Smooth muscle cell (in vitro differentiated cells): ENCODE data around the gene MINPP1. TPM values are rescaled to one million over a fixed set of nuclear protein-coding genes. Genes with fewer than 3 reads are reported as not detected.
A peak's percentile ranks its signal among the peaks of the same experiment; 100 is the strongest.
"Not testable (repeated sequence)": the region's sequence is repeated elsewhere in the genome, so short reads cannot be mapped to it uniquely, and the experiment has no call there.

ENCODE experiments used
- DNase-seq: peaks from one replicate; lab custom pipeline; 2025; ENCODE audit not compliant: unreplicated experiment; lab: John Stamatoyannopoulos, UW
- H2AFZ ChIP-seq: fragments of 200-600 bp; sonication (generic); 2 replicates; pipeline ENCODE4 v1.6.0; 2016; ENCODE audit warnings: antibody characterized with exemption, low read depth, mild to moderate bottlenecking
- H3F3A ChIP-seq: fragments of 200-600 bp; sonication (generic); 2 replicates; pipeline ENCODE4 v1.6.0; 2017; ENCODE audit warnings: antibody characterized with exemption, low read depth
- H3K27ac ChIP-seq: fragments of 200-600 bp; sonication (generic); 2 replicates; pipeline ENCODE4 v1.5.1; 2016; ENCODE audit warnings: low read depth, mild to moderate bottlenecking
- H3K27me3 ChIP-seq: fragments of 200-600 bp; sonication (generic); 2 replicates; pipeline ENCODE4 v1.6.1; 2016; ENCODE audit warnings: low read depth, mild to moderate bottlenecking
- H3K36me3 ChIP-seq: fragments of 200-600 bp; sonication (generic); 2 replicates; pipeline ENCODE4 v1.5.1; 2016; ENCODE audit warnings: low read depth
- H3K4me1 ChIP-seq: fragments of 200-600 bp; sonication (generic); 2 replicates; pipeline ENCODE4 v1.5.1; 2016; ENCODE audit warnings: low read depth
- H3K4me2 ChIP-seq: fragments of 200-600 bp; sonication (generic); 2 replicates; pipeline ENCODE4 v1.6.0; 2016; ENCODE audit warnings: mild to moderate bottlenecking
- H3K4me3 ChIP-seq: fragments of 200-600 bp; sonication (generic); 2 replicates; pipeline ENCODE4 v1.5.1; 2016; ENCODE audit warnings: mild to moderate bottlenecking
- H3K79me2 ChIP-seq: fragments of 200-600 bp; sonication (generic); 2 replicates; pipeline ENCODE4 v1.6.0; 2016; ENCODE audit warnings: low read depth, mild to moderate bottlenecking
- H3K9ac ChIP-seq: fragments of 200-600 bp; sonication (generic); 2 replicates; pipeline ENCODE4 v1.6.0; 2016; ENCODE audit warnings: low read depth
- H3K9me3 ChIP-seq: fragments of 200-600 bp; sonication (generic); replicated peaks from 2 replicates; pipeline ENCODE4 v1.5.1; 2016; ENCODE audit warnings: low read depth
- H4K20me1 ChIP-seq: fragments of 200-600 bp; sonication (generic); 2 replicates; pipeline ENCODE4 v1.6.0; 2016; ENCODE audit warnings: low read depth
- WGBS: methylation state at CpG from one replicate; pipeline ENCODE4 v1.1.7; 2016; ENCODE audit warnings: low lambda C conversion rate; 5-methylcytosine and 5-hydroxymethylcytosine counted together
- polyA plus RNA-seq: library from polyadenylated mRNA; unstranded; fragments of >200 nt; fragmentation: Nextera tagmentation; extraction: Ambion mirVana; gene quantifications from 2 replicates; pipeline ENCODE4 v1.2.1, GENCODE V29; 2016
- total RNA-seq: library from RNA; depleted of rRNA; stranded (reverse); fragments of >200 nt; gene quantifications from 2 replicates; pipeline ENCODE4 v1.2.3, GENCODE V29; 2014
- TF ChIP-seq, protein P1 (sequence below): fragments of 200-600 bp; sonication (generic); IDR thresholded peaks from 2 replicates; pipeline ENCODE4 v1.5.1; 2017; ENCODE audit warnings: borderline replicate concordance, mild to moderate bottlenecking, antibody characterized with exemption; ENCODE audit not compliant: insufficient read depth, poor library complexity, severe bottlenecking

The MINPP1 gene, protein sequence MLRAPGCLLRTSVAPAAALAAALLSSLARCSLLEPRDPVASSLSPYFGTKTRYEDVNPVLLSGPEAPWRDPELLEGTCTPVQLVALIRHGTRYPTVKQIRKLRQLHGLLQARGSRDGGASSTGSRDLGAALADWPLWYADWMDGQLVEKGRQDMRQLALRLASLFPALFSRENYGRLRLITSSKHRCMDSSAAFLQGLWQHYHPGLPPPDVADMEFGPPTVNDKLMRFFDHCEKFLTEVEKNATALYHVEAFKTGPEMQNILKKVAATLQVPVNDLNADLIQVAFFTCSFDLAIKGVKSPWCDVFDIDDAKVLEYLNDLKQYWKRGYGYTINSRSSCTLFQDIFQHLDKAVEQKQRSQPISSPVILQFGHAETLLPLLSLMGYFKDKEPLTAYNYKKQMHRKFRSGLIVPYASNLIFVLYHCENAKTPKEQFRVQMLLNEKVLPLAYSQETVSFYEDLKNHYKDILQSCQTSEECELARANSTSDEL
- total RNA-seq (31.7 and 41.3 TPM in 2 replicates), polyA plus RNA-seq (20.3 and 24.5 TPM in 2 replicates)

DNA sequence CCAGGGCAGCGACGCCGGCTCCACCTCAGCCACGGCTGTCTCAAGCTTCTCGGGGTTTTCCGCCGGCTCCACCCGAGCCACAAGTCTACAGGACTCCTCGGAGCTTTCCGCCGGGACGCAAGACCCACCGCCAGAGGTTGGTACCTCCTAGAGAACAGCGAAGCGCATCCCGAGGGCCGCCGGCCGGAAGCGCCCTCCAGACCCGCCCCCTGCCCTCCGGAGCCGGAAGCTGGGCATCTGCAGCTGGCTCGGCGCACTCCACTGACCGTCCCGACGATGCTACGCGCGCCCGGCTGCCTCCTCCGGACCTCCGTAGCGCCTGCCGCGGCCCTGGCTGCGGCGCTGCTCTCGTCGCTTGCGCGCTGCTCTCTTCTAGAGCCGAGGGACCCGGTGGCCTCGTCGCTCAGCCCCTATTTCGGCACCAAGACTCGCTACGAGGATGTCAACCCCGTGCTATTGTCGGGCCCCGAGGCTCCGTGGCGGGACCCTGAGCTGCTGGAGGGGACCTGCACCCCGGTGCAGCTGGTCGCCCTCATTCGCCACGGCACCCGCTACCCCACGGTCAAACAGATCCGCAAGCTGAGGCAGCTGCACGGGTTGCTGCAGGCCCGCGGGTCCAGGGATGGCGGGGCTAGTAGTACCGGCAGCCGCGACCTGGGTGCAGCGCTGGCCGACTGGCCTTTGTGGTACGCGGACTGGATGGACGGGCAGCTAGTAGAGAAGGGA lies at the start of gene MINPP1:
Gene MINPP1 (plus strand): TSS at position 254 of the 726 bp plus-strand sequence. CDS start 23 bp downstream, at position 277.
- Histone ChIP-seq H3K27me3 (no peaks in the 10 kb centered on the region), H3K4me2 (peak within 1 kb of the TSS; percentile 93), H3K4me1 (peaks cover 35% of the 10 kb centered on the region), H2AFZ (peak within 1 kb of the TSS; percentile 77), H3K4me3 (peak within 1 kb of the TSS; percentile 73), H3F3A (no peaks in the 10 kb centered on the region), H3K9ac (peak within 1 kb of the TSS; percentile 96), H3K36me3 (no peaks in the 10 kb centered on the region), H4K20me1 (peaks cover 27% of the 10 kb centered on the region), H3K27ac (peak within 1 kb of the TSS; percentile 99), H3K9me3 (no peaks in the 10 kb centered on the region), H3K79me2 (peaks cover 39% of the 10 kb centered on the region)
- TF ChIP-seq, protein P1, sequence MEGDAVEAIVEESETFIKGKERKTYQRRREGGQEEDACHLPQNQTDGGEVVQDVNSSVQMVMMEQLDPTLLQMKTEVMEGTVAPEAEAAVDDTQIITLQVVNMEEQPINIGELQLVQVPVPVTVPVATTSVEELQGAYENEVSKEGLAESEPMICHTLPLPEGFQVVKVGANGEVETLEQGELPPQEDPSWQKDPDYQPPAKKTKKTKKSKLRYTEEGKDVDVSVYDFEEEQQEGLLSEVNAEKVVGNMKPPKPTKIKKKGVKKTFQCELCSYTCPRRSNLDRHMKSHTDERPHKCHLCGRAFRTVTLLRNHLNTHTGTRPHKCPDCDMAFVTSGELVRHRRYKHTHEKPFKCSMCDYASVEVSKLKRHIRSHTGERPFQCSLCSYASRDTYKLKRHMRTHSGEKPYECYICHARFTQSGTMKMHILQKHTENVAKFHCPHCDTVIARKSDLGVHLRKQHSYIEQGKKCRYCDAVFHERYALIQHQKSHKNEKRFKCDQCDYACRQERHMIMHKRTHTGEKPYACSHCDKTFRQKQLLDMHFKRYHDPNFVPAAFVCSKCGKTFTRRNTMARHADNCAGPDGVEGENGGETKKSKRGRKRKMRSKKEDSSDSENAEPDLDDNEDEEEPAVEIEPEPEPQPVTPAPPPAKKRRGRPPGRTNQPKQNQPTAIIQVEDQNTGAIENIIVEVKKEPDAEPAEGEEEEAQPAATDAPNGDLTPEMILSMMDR, result no peak
- WGBS, result under 1% methylated on average over 69 of the region's 74 CpGs
- peak; percentile 60 for DNase-seq

DNA sequence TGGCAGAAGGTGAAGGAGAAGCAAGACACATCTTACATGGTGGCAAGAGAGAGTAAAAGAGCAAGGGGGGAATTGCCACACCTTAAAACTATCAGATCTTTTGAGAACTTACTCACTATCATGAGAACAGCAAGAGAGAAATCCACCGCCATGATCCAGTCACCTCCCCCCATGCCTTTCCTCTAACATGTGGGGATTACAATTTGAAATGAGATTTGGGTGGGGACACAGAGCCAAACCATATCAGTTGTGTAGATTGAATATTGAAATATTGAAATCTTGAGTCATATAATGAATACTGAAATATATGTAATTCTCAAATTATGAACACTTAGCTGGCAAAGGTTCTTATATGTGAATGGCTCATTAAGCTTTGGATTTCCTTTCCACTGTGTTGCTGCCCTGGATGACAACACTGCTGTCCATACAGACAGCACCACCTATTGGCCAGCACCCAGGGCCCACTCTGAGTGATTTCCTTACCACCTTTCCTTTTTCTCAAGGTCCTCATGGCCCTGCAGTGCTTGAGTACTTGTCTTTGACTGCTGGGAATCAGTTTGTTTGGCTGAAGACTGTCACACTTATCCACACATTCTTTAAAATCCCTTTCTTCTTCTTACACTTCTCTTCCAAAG lies 48.0 kb upstream of the MINPP1 start:
- H3K9me3 ChIP-seq, H3K4me3 ChIP-seq, H3K79me2 ChIP-seq, H3K4me2 ChIP-seq, H3K9ac ChIP-seq, H2AFZ ChIP-seq, H3K4me1 ChIP-seq, H3K27me3 ChIP-seq, H3K27ac ChIP-seq, H3K36me3 ChIP-seq, DNase-seq, H4K20me1 ChIP-seq, H3F3A ChIP-seq: not testable (repeated sequence)
- no CpG with 5 or more reads among the region's 1 CpG for whole genome bisulfite sequencing

DNA sequence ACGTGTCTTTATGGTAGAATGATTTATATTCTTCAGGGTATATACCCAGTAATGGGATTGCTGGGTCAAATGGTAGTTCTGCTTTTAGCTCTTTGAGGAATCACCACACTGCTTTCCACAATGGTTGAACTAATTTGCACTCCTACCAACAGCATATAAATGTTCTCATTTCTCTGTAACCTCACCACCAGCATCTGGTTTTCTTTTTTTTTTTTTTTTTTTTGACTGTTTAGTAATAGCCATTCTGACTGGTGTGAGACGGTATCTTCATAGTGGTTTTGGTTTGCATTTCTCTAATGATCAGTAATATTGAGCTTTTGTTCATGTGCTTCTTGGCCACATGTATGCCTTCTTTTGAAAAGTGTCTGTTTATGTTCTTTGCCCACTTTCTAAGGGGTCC lies 42.9 kb upstream of the MINPP1 start:
- DNase-seq, H3K27ac ChIP-seq, H3F3A ChIP-seq, H3K9me3 ChIP-seq, H2AFZ ChIP-seq, H4K20me1 ChIP-seq, H3K27me3 ChIP-seq, H3K79me2 ChIP-seq, H3K36me3 ChIP-seq, H3K4me2 ChIP-seq, H3K9ac ChIP-seq, H3K4me1 ChIP-seq, H3K4me3 ChIP-seq: not testable (repeated sequence)
- WGBS, result 92% methylated on average over 1 of the region's 2 CpGs

DNA sequence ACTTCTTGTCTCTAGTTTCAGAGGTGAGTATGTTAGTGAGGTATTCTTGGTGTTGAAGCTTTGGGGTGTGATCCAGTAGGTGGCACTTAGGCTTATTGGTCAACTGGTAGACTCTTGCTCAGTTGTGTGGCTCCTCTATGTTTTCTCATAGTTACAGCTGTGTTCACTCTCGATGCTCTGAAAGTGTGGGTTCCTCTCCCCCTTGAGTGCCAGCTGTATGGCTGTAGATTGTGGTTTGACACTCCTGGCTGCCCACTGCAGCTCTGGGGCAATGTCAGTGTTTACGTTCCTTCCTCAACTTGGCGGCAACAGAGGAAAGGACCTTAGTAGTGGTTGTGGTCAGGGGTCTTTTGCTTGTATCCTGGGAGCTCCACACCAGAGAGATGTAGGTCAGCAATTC lies 37.8 kb upstream of the MINPP1 start:
- not testable (repeated sequence) for H3K36me3 ChIP-seq, H2AFZ ChIP-seq, H3K4me1 ChIP-seq, H3K79me2 ChIP-seq, H4K20me1 ChIP-seq, H3K4me2 ChIP-seq, H3K4me3 ChIP-seq, H3K9ac ChIP-seq, H3K27me3 ChIP-seq, H3K27ac ChIP-seq, H3K9me3 ChIP-seq, H3F3A ChIP-seq, DNase-seq
- 94% methylated on average over 3 of the region's 3 CpGs for WGBS

DNA sequence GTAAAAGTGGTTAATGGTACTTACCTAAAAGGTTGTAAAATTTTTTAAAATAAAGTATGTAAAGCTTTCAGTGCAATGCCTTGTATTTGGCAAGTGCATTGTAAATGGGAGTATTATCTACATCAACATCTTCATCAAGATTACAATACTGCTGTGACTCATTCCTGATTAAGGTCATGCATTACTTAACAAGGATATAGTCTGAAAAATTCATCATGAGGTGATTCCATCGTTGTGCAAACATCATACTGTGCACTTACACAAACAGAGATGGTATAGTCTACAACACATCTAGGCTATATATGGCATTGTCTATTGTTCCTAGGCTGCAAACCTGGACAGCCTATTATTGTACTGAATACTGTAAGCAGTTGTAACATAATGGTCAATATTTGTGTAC lies 16.0 kb upstream of the MINPP1 start:
- WGBS, result 100% methylated on average over 1 of the region's 1 CpG
- H3K79me2 ChIP-seq, H3K9me3 ChIP-seq, H3K27me3 ChIP-seq, H3K9ac ChIP-seq, H3K4me3 ChIP-seq, DNase-seq, H2AFZ ChIP-seq, H3K27ac ChIP-seq, H3K36me3 ChIP-seq, H4K20me1 ChIP-seq, H3K4me2 ChIP-seq, H3K4me1 ChIP-seq, H3F3A ChIP-seq: not testable (repeated sequence)

DNA sequence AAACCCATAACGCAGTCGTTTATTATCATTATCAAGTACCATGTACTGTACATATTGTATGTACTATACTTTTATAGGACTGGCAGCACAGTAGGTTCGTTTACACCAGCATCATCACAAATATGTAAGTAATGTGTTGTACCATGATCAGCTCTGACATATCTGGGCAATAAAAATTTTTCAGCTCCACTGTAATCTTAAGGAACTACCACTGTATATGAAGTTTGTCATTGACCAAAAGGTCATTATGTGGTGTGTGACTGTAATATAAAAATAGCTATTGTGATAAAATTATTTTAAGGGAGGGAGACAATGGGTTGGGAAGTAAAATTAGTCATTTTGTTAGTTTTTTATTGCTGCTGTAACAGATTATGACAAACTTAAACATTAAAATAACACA lies 14.4 kb upstream of the MINPP1 start:
- DNase-seq, H2AFZ ChIP-seq: not testable (repeated sequence)
- WGBS, result 50% methylated on average over 1 of the region's 3 CpGs

DNA sequence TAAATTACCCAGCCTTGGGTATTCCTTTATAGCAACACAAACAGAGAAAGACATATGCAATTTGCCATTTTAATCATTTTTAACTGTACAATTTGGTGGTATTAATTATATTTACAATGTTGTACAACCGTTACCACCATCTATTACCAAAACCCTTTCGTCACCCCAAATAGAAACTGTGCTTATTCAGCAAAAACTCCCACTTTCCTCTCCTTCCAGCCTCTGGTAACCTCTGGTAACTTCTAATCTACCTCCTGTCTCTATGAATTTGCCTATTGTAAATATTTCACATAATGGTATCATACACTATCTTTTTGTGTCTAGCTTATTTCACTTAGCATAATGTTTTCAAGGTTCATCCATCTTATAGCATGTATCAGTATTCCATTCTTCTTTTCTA lies 12.2 kb upstream of the MINPP1 start:
- H4K20me1 ChIP-seq, H3K4me2 ChIP-seq, H3K9me3 ChIP-seq, H3K27me3 ChIP-seq, H3K27ac ChIP-seq, H3K36me3 ChIP-seq, H3K4me3 ChIP-seq, DNase-seq, H3K9ac ChIP-seq, H2AFZ ChIP-seq, H3F3A ChIP-seq, H3K4me1 ChIP-seq, H3K79me2 ChIP-seq: not testable (repeated sequence)
- 91% methylated on average over 2 of the region's 2 CpGs for WGBS

More for the DNA sequence above, 14.4 kb upstream of the MINPP1 start:
- not testable (repeated sequence) for H3K27me3 ChIP-seq, H3K27ac ChIP-seq, H3K36me3 ChIP-seq, H3K9me3 ChIP-seq, H3K79me2 ChIP-seq, H3K4me1 ChIP-seq, H4K20me1 ChIP-seq, H3K4me3 ChIP-seq, H3K9ac ChIP-seq, H3F3A ChIP-seq, H3K4me2 ChIP-seq
